GM19328 (cell line): ENCODE measurements around the gene RGS5.

Source experiments
- ATAC-seq: cut with Tn5 transposase; IDR thresholded peaks from one replicate; pipeline ENCODE4 v1.9.1; 2021; ENCODE audit warnings: mild to moderate bottlenecking, moderate library complexity; ENCODE audit not compliant: unreplicated experiment

RGS5 gene

GRCh38 chr1:163093169-163093568, 109.5 kb downstream of the RGS5 start:
- no peak for ATAC-seq
